Cerebellar cortex (tissue), 1 donor: Measurements from ENCODE around the gene KCNK4.

Source experiments
- DNase-seq: peaks from one replicate; pipeline ENCODE4 v3.0.0-alpha.2; 2015; ENCODE audit warnings: low spot score

Gene KCNK4

GRCh38 chr11:64324692-64325469, 33.8 kb downstream of the KCNK4 start:
- no peak for DNase-seq

GRCh38 chr11:64327375-64327774, 36.3 kb downstream of the KCNK4 start:
- DNase-seq = no peak

DNA sequence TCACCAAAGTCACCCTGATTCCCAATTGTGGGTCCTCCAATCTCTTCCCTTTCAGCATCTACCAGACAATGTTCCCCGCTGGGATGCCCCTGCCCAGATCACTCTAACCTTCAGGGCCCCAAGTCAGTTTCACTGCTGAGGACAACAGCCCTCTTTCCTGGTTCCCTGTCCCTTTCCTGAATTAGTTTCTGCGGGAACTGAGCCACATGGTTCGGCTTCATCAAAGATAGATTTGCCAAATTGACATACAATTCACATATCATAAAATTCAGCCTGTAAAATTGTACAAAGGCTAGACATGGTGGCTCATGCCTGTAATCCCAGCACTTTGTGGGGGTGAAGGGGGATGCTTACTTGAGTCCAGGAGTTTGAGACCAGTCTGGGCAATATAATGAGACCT, 36.9 kb downstream of the KCNK4 start:
- DNase-seq = no peak

DNA sequence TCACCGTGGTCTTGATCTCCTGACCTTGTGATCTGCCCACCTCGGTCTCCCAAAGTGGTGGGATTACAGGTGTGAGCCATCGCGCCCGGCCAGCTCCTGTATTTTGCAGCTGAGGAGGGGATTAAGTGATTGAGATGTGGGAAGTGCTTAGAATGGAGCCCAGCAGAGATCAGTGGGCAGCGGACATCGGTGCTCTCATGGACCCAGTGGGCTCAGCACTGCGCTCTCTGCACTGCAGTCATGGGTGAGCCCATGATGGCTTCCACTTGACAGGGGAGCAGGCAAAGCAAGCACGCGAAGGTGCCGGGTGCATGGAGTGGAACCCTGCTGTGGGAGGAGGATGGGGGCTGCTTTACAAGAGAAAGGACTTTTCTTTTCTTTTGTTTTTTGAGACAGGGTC, 39.8 kb downstream of the KCNK4 start:
- no peak for DNase-seq

GRCh38 chr11:64331569-64332371, 40.7 kb downstream of the KCNK4 start:
- DNase-seq = no peak

GRCh38 chr11:64333556-64333955, 42.5 kb downstream of the KCNK4 start:
- no peak for DNase-seq

GRCh38 chr11:64334764-64335735, 43.9 kb downstream of the KCNK4 start:
- DNase-seq = no peak

DNA sequence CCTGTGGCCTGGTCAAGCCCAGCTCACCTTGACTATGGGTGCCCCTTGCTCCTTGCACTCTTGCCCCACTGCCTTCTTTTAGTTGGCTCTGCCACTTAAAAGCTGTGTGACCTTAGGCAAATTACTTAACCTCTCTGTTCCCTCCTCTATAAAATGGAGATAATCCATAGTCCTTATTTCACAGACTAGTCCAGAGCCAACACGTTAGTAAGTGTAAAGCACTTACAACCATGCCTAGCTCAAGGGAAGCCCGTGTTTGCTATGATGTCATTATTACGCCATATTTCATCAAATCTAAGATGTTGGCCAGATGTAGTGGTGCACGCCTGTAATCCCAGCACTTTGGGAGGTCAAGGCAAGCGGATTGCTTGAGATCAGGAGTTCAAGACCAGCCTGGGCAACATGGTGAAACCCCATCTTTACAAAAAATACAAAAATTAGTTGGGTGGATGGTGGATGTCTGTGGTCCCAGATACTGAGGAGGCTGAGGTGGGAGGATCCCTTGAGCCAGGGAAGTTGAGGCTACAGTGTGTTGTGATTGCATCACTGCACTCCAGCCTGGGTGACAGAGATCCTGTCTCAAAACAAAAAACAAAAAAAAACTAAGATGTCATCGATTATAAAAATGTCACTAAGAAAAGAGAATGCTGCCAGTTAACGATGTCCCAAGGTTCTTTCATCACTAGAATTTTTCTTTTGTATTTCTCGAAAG, 46.6 kb downstream of the KCNK4 start:
- DNase-seq = no peak

DNA sequence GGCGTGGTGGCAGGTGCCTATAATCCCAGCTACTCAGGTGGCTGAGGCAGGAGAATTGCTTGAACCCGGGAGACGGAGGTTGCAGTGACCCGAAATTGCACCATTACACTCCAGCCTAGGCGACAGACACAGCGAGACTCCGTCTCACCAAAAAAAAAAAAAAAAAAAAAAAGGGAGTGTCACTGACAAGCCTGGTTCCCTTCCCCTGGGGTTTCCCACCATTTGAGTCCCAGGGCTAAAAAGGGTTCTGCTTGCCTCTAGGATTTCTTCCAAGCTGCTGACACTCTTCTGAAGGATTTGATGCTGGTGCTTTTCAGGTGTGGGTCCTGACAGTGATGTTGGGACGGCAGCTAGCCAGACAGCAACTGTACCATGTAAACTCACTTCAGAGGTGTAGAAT, 47.6 kb downstream of the KCNK4 start:
- DNase-seq = no peak

DNA sequence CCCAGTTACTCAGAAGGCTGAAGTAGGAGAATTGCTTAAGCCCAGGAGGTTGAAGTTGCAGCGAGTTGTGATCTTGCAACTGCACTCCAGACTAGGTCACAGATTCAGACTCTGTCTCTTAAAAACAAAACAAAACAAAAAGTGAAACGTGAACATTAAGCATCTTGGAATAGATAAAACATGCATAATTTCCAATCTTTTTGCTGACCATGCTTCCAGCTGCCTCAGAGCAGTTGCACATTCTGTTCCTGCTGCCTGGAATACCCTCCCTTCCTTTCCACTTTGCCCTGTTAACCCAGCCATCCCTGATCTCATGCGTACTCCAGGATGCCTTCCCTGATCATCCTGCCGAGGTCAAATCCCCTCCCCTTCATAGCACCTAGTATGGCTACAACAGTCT, 48.2 kb downstream of the KCNK4 start:
- DNase-seq = no peak

DNA sequence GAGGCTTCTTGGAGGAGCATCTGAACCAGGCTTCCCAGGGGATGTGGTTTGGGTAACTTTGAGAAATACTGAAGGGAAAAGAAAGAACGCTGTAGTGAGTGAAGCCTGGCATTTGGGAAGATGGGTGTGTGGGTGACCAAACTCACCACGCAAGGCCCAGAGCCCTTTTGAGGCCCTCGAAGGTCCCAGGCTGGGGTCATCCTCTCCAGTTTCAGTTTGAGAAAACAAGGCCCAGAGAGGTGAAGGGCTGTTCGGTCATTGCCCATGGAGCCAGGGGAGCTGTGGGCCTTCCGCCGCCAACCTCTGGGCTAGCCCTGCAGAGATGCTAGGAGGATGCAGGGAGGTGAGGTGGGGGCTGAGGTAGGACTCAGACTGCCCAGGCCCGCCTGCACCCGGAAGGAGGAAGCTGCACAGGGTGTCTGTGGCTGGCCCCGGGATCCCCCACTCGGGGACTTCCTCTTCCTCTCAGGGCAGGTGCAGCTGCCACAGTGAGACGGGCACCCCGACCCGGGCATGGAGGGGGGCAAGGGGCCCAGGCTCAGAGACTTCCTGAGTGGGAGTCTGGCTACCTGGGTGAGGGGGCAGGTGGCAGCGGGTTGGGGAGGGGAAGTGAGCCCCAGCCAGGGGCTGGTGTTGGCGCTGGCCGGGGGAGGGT, 48.8 kb downstream of the KCNK4 start, which contains the start of gene CCDC88B:
CCDC88B (plus strand) TSS at position 451 of the 655 bp plus-strand sequence; CDS start at position 514, 63 bp downstream.
- DNase-seq = no peak

DNA sequence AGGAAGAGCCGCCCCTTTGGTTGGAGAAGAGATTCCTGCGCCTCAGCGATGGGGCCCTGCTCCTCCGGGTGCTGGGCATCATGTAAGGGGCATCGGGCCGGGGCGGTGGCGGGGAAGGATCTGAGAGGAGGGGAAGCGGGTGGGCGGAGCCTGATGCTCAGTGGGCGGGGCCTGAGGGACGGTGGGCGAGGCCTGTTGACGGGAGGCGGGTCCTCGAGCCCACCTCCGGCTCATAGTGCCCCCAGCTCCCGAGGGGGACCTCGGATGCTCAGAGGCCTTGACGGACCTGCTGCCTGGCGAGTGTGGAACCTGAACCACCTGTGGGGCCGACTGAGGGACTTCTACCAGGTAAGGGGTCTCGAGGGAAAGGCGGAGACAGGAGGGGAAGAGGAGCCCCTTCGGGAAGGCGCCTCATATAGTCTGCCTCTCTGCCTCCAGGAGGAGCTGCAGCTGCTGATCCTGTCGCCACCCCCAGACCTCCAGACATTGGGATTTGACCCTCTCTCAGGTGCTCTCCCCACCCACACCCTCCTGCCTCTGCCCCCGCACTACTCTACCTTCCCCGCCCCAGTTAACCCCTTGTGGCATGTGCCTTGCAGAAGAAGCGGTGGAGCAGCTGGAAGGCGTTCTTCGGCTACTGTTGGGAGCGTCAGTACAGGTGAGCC, 49.7 kb downstream of the KCNK4 start:
- no peak for DNase-seq

DNA sequence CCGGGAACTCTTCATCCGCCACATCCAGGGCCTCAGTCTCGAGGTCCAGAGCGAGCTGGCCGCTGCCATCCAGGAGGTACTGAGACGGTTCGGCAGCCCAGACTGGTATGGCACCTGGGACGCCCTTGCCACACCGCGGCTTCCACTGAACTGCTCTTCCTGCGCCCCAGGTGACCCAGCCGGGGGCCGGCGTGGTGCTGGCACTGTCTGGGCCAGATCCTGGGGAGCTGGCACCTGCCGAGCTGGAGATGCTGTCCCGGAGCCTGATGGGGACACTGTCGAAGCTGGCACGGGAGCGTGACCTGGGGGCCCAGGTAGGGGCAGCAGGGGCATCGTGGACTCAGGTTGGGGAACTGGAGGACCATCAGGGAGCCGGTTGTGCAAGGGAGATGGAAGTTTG, 50.3 kb downstream of the KCNK4 start:
- DNase-seq = no peak

DNA sequence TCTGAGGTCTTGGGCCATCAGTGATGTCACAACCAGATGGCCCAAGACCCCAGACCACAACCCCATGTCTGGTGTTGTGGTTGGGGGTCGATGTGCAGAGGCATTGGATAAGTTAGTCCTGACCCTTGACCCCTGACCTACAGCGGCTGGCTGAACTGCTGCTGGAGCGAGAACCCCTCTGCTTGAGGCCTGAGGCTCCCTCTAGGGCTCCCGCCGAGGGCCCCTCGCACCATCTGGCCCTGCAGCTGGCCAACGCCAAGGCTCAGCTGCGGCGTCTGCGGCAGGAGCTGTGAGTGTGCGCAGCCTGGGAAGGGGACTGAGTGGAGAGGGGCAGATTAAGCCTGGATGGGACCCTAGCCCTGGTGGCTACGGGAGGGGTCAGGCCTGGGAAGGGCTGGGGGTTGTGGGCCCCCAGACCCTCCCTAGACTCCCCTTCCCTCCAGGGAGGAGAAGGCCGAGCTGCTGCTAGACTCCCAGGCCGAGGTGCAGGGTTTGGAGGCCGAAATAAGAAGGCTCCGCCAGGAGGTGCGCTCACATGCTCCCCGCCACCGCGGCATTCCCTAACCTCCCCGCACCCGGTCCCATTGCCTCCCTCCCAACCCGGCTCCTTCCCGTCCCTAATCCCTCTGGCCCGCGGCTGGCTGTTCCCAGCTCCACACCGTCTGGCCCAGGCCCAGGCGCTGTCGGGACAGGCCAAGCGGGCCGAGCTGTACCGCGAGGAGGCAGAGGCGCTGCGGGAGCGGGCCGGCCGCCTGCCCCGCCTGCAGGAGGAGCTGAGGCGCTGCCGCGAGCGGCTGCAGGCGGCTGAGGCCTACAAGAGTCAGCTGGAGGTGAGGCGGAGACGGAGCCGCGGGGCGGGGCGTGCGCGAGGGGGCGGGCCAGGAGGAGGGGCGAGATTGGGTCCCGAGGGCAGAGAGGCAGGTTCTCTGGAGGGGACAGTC, 51.0 kb downstream of the KCNK4 start:
- peak; percentile 89 for DNase-seq

DNA sequence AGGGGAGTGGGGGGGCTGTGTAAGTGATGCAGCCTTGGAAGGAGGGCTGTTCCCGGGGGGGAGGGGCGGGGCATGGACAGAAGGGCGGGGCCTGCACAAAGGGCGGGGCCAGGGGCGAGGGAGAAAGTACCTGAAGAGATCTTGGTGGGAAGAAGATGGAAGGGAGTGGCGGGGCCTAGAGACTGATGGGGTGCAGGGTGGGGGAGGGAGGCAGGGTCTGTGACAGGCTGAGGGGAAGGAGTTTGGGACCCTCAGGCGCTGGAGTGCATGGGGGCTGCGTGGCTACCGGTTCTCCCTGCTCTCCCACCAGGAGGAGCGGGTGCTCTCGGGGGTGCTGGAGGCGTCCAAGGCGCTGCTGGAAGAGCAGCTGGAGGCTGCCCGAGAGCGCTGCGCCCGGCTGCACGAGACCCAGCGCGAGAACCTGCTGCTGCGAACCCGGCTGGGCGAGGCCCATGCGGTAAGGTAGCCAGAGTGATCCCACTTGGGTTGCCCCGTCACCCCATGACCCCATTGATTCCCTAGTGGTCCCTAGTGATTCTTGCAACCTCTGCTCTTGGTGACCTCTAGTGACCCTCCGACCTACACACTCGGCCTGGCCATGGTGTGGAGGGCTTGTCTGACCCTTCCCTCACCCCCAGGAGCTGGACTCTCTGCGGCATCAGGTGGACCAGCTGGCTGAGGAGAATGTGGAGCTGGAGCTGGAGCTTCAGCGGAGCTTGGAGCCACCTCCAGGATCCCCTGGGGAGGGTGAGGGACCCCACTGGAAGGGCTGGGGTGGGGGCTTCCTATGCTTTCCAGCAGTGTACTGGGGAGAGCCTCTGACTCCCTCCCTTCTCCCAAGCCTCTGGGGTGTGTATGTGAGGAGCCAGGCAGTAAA, 52.0 kb downstream of the KCNK4 start:
- no peak for DNase-seq

- DNase-seq = peak; percentile 60
Observed at GRCh38 chr11:64343767-64344559, 52.9 kb downstream of the KCNK4 start.

GRCh38 chr11:64344787-64345186, 53.7 kb downstream of the KCNK4 start:
- no peak for DNase-seq
